Stimulated activated CD4-positive, alpha-beta T cell treated with anti-CD3 and anti-CD28 coated beads, Interleukin-4, amount 100 ng/mL, for 24 hours (primary cell): ENCODE measurements around the gene PHIP.

ENCODE experiments used
- DNase-seq: peaks from one replicate; pipeline ENCODE4 v3.0.0-alpha.2; 2020

Gene PHIP

DNA sequence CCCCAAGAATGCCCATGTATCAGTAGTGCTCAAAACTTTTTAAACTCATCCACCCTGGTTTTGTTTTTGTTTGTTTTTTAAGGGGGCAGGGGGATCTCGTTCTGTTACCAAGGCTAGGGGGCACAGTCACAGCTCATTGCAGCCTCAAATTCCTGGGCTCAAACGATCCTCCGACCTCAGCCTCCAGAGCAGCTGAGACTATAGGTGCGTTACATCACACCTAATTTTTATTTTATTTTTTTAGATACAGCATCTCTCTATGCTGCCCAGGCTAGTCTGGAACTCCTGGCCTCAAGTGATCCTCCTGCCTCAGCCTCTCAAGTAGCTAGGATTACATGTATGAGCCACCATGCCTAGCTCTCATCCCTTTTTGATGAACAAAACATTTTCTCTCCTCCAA is 11.2 kb downstream of the PHIP start:
- DNase-seq: no peak

GRCh38 chr6:79066330-79066729 is 11.7 kb downstream of the PHIP start:
- no peak for DNase-seq

GRCh38 chr6:79065232-79065631 is 12.8 kb downstream of the PHIP start:
- DNase-seq: no peak

GRCh38 chr6:79064635-79065034 is 13.4 kb downstream of the PHIP start:
- DNase-seq: no peak

- no peak for DNase-seq
Measured at GRCh38 chr6:79062708-79063107, 15.3 kb downstream of the PHIP start.

DNA sequence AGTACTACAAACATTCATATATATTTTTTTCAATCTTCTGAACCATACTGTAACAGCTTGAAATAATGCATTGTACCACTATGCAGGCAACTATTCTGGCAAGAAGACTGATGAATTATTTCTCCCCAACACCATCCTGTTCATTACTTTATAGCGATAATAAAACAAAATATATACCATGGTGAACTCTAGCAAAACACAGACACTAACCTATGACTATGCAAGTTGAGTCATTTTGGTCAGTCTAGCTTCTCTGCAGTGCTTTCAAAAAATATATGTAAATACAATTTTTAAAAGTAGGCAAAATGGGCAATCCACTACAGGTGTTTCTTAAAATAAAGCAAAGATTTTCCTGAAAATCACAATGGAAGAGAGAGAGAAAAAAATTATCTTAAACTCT is 20.3 kb downstream of the PHIP start:
- no peak for DNase-seq

- no peak for DNase-seq
Measured at GRCh38 chr6:79056226-79056625, 21.8 kb downstream of the PHIP start.

- no peak for DNase-seq
Measured at GRCh38 chr6:79048611-79049010, 29.4 kb downstream of the PHIP start.

DNA sequence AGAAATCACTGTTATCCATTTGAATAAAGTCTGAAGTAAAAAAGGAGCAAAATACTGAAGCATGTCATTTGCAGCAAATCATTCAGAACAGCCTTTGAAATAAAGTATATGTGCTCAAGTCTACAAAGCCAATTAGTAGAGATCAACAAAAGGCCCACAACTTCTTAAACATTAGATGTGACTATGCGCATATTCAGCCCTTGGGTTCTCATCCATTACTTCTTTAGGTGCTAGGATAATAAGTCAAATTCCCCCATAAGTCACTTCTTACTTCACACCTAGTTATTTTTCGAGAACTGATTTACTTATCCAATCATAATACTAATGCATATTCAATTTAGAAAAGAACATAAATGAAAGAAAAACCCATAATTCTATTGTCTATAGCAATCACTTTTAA is 31.0 kb downstream of the PHIP start:
- DNase-seq: no peak

GRCh38 chr6:79045966-79046365 is 32.1 kb downstream of the PHIP start:
- DNase-seq: no peak

DNA sequence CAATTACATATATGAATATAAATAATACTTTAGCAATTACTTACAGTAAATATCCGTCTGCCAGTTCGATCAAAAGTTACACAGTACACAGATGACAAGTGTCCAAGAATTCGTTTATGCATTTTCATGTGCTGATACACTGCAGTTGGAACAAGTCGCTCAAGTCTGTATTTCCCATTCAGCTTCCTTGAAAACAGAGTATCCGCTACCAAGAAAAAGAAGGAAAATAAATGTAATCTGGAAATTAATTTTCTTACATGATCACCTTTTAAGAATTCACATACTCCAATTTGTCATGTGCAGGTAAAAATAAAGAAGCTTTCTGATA is 35.3 kb downstream of the PHIP start:
- DNase-seq: no peak

DNA sequence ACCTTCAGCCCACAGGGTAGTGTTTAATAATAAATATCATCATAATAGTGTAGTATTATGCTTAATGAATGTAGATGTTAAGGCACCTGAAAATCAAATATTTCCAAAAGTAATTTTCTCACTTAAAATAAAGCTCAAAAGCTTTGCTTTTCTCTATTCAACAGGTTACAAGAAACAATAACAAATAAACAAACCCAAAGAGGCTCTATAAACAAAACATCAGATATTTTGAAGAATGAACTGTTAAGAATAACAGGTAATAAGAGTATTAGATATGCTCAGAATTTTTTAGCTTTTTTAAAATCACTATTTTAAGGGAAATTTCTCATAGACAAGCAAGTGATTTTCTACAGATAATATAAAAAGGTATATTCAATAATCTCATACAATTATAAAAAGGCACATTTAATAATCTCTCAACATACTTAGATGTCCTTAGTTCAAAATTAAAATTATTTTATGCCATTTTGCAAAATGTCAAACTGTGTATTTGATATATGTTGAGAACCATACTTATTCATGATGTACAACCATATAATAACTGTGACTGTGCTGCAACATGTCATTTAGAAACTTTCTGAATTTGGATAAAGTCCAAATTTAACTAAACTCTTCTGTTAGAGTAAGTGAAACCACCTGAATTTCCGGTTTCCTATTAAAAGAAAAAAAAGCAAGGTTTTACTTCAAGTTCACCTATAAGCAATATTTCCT is 35.8 kb downstream of the PHIP start:
- no peak for DNase-seq

- no peak for DNase-seq
Measured at GRCh38 chr6:79040083-79040482, 38.0 kb downstream of the PHIP start.

DNA sequence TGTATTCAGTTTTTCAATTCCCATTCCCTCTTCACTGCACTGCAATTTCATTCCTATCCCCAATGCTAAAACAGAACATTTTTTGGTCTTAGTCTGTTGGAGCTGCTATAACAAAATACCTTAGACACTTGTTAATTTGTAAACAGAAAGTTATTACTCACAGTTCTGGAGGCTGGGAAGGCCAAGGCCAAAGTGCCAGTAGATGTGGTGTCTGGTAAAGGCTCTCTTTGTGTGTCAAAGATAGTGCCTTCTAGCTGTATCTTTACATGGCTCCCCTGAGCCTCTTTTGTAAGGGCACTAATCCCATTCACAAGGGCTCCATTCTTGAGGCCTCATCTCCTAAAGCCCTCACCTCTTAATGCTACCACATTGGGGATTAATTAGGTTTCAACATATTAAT is 40.0 kb downstream of the PHIP start:
- DNase-seq: no peak

DNA sequence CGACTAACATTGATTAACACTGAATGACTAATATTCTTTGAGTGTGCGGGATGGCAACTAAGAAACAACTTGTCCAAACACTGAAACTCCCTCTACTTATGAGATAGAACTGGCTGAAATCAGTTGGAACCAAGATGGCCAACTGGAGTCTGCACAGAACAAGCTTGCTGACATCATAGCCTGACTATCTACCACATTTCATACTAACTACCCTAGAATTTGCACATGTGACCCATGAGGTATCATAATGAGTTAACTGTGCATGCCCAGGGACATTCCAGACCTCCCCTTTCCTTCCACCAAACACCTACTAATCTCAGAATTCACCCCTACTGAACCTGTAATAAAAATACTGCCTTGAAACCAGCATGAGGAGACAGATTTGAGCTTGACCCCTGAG is 43.2 kb downstream of the PHIP start:
- DNase-seq: peak; percentile 3

DNA sequence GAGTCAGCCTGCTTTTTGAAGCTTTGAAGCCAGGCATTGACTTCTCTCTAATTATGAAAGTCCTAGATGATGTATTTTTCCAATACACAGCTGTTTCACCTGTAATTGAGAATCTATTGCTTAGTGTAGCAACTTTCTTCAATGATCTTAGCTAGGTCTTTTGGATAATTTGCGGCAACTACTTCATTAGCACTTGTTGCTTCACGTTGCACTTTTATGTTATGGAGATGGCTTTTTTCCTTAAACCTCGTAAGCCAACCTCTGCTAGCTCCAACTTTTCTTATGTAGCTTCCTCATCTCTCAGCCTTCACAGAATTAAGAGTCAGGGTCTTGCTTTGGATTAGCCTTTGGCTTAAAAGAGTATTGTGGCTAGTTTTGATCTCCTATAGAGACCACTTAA is 44.8 kb downstream of the PHIP start:
- DNase-seq: no peak

- no peak for DNase-seq
Measured at GRCh38 chr6:79031821-79032590, 46.0 kb downstream of the PHIP start.

DNA sequence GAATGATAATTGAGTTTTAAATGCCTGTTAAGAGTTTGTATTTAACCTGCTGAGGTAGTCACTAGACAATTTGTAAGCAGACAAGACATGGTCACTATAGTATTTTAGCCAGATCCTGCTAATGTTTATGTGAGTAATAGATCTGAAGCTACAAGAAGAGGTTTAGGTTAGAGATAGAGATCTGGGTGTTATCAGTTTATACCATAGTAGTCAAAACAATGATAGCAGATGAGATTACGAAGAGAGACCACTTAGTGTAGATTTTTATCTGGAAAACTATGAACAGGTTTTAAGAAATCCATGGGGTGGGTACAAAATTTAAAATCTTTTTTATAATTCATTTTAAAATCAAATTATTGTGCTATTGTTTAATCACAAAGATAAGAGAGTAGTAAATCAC is 47.5 kb downstream of the PHIP start:
- no peak for DNase-seq

DNA sequence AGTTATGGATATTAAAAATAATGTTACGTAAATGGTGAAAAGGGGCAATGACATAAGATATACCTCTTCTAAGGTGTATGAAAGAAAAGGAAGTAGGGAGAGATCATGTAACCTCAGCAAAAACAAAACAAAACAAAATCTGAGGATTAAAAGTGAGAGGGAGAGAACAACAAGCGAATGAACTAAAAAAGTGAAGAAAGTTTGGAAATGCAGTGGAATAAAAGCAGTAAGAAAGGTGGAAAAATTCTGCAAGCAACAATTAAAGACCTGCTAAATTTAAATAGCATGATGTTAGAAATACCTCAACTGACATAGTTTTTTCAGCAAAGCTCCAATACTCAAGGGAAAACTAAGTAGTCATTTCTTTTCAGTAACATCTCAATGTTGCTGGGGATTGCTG is 48.0 kb downstream of the PHIP start:
- DNase-seq: no peak

DNA sequence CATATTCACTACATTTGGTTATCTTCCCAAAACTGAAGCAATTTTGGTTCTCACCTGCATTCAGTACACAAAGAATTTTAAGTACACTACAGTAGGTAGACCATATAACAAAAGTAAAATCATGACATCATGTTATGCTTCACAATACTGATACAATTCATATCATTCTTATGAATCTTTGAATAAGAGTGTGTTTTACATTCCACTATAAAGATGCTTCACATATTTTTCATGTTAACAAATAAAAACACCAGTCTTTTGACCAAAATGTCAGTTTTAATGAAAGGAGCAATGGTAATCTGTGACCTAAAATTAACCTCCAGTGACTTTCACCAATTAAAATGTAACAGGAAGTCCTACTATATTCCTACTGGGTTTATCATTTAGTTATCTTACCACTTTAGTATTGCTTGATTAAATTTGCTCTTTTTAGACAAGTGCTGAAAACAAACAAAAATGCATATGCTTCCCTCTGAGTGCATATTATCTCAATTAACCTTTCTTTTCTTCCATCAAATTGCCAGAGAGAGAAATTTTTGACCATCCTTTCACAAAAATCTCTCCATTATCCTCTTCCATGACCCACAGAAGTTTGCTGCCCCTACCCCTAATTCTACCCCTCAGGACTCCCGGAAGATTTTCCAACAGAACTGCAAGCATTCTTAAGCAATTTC is 49.3 kb downstream of the PHIP start:
- no peak for DNase-seq

DNA sequence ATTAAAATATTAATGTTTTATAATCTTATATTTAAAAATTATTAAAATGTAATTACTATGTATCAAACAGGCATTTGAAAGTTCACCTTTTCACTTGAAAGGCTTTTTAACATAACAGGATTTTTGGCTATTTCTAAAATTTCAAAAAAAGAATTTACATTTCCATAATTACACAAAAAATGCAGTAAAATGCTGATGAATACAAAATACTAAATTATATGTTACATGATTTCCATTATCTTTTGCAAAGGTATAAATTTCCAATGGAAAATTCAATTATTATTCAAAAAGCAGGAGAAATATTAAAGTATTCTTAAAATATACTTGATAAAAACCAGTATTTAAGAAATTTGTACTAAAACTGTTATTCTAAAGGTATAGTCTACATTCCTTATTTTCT is 66.1 kb downstream of the PHIP start:
- no peak for DNase-seq

DNA sequence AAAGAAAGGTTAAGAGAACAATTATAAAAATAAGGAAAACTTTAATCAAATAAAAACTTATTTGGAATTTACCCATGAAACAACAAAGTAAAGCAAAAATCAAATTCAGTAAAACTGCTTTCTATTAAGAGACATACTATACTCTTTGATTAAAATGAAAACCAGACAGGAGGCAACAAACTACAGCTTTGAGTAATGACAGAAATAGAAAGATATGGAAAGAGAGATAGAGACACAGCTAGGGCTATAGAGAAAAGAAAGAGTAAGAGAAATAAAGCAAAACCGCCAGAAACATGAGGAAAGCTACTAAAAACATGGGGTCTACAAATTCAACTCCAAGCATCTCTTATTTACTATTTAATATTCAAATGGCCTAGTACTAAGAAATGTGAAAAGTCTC is 67.6 kb downstream of the PHIP start:
- no peak for DNase-seq

DNA sequence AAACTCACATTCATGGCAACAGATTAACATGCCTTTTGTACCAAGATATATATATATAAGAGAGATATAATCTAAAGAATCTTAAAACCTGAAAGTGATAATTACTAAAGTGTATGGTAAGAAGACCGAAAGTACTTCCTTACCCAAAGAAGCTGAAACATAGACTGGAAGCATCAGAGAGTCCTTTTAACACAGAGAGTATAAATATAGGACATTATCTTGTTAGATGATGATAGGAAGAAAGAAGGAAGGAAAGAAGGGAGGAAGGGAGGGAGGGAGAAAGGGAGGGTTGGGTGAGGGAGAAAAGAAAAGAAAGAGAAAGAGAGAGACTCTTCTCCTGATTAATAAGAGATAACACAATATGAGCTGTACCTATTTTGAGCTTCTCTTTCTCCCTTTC is 68.2 kb downstream of the PHIP start:
- DNase-seq: no peak

DNA sequence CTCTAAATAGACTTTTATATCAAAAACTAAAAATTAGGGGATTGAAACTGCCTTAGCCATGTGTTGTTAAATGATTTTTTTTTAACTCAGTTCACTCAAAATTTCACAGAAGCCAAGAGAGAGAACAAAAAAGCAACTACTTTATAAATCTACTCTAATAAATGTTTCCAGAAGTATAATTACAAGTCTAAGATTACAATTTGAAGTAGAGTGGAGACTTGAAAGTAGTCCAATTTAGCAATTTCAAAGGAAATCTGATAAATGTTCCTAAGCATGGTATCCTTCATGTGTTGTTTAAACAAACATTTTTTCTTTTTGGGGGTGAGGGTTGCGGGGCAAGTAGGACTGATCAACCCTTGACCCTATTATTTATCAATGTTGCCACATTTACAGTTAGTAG is 72.6 kb downstream of the PHIP start:
- no peak for DNase-seq
